Measurements from ENCODE around the gene MYMK.

MYMK gene

GRCh38 chr9:133557581-133557980 lies 32.8 kb upstream of the MYMK start:
- DNase-seq: no peak

GRCh38 chr9:133556354-133556753 lies 31.6 kb upstream of the MYMK start:
- DNase-seq: no peak

GRCh38 chr9:133554729-133555128 lies 30.0 kb upstream of the MYMK start:
- DNase-seq: no peak

- no peak for DNase-seq
Observed at GRCh38 chr9:133553973-133554713, 29.4 kb upstream of the MYMK start.

GRCh38 chr9:133553123-133553522 lies 28.4 kb upstream of the MYMK start:
- no peak for DNase-seq

GRCh38 chr9:133552236-133552635 lies 27.5 kb upstream of the MYMK start:
- no peak for DNase-seq

- DNase-seq: no peak
Observed at GRCh38 chr9:133551446-133551845, 26.7 kb upstream of the MYMK start.

- no peak for DNase-seq
Observed at GRCh38 chr9:133547116-133547515, 22.4 kb upstream of the MYMK start.

GRCh38 chr9:133546287-133546680 lies 21.5 kb upstream of the MYMK start:
- no peak for DNase-seq

- DNase-seq: no peak
Observed at GRCh38 chr9:133545494-133546286, 20.9 kb upstream of the MYMK start.

GRCh38 chr9:133543772-133544467 lies 19.2 kb upstream of the MYMK start:
- DNase-seq: no peak

- DNase-seq: no peak
Observed at GRCh38 chr9:133542002-133542401, 17.2 kb upstream of the MYMK start.

GRCh38 chr9:133540698-133541025 lies 15.9 kb upstream of the MYMK start:
- DNase-seq: no peak

- no peak for DNase-seq
Observed at GRCh38 chr9:133539991-133540697, 15.4 kb upstream of the MYMK start.

- no peak for DNase-seq
Observed at GRCh38 chr9:133538851-133539833, 14.4 kb upstream of the MYMK start.

- DNase-seq: no peak
Observed at GRCh38 chr9:133538176-133538575, 13.4 kb upstream of the MYMK start.

- DNase-seq: no peak
Observed at GRCh38 chr9:133537257-133537656, 12.5 kb upstream of the MYMK start.

- no peak for DNase-seq
Observed at GRCh38 chr9:133536536-133536935, 11.8 kb upstream of the MYMK start.

GRCh38 chr9:133536080-133536479 lies 11.3 kb upstream of the MYMK start:
- DNase-seq: no peak

GRCh38 chr9:133535306-133535877 lies 10.6 kb upstream of the MYMK start:
- DNase-seq: no peak

Data from activated naive CD4-positive, alpha-beta T cell treated with Interleukin-2 at 50 U/mL for 16 hours (primary cell).